GM23338 (cell line): ENCODE data around the gene PKHD1. TPM values are rescaled to one million over a fixed set of nuclear protein-coding genes. Genes with fewer than 3 reads are reported as not detected.
A peak's percentile ranks its signal among the peaks of the same experiment; 100 is the strongest.

ENCODE experiments used
- ATAC-seq: fragments of 200-7000 bp; cut with Tn5 transposase; 3 replicates; pipeline ENCODE4 v1.9.1; 2020
- DNase-seq: peaks from one replicate; pipeline ENCODE4 v3.0.0-alpha.2; 2015; ENCODE audit warnings: low spot score
- H2AFZ ChIP-seq: fragments of 200-600 bp; sonication (generic); 2 replicates; pipeline ENCODE4 v1.8.0; 2016; ENCODE audit warnings: antibody characterized with exemption, mild to moderate bottlenecking, moderate library complexity
- H3F3A ChIP-seq: fragments of 200-600 bp; sonication (generic); replicated peaks from 2 replicates; pipeline ENCODE4 v1.8.0; 2017; ENCODE audit warnings: antibody characterized with exemption, mixed run types, low read depth
- H3K27ac ChIP-seq: fragments of 200-600 bp; sonication (generic); 2 replicates; pipeline ENCODE4 v1.6.1; 2016; ENCODE audit warnings: low read depth
- H3K27me3 ChIP-seq: fragments of 200-600 bp; sonication (generic); 2 replicates; pipeline ENCODE4 v1.8.0; 2016; ENCODE audit warnings: mild to moderate bottlenecking, mixed run types, moderate library complexity; ENCODE audit not compliant: insufficient read depth
- H3K36me3 ChIP-seq: fragments of 200-600 bp; sonication (generic); 2 replicates; pipeline ENCODE4 v1.8.0; 2016; ENCODE audit warnings: mild to moderate bottlenecking; ENCODE audit not compliant: insufficient read depth
- H3K4me1 ChIP-seq: fragments of 200-600 bp; sonication (generic); 2 replicates; pipeline ENCODE4 v1.8.0; 2016; ENCODE audit warnings: mild to moderate bottlenecking, moderate library complexity; ENCODE audit not compliant: insufficient read depth
- H3K4me2 ChIP-seq: fragments of 200-600 bp; sonication (generic); 2 replicates; pipeline ENCODE4 v1.7.1; 2017; ENCODE audit warnings: mixed run types
- H3K4me3 ChIP-seq: fragments of 200-600 bp; sonication (generic); 2 replicates; pipeline ENCODE4 v1.6.1; 2016; ENCODE audit warnings: mixed run types
- H3K79me2 ChIP-seq: fragments of 200-600 bp; sonication (generic); replicated peaks from 2 replicates; pipeline ENCODE4 v1.8.0; 2017; ENCODE audit warnings: mild to moderate bottlenecking; ENCODE audit not compliant: insufficient read depth
- H3K9me2 ChIP-seq: fragments of 200-600 bp; sonication (generic); 2 replicates; pipeline ENCODE4 v1.8.0; 2017; ENCODE audit not compliant: insufficient read depth
- H4K20me1 ChIP-seq: fragments of 200-600 bp; sonication (generic); replicated peaks from 2 replicates; pipeline ENCODE4 v1.8.0; 2017; ENCODE audit warnings: mild to moderate bottlenecking; ENCODE audit not compliant: insufficient read depth
- H3K27ac Mint-ChIP-seq: 2 replicates; pipeline ENCODE4 v1.8.0; 2020; ENCODE audit warnings: inconsistent platforms, mild to moderate bottlenecking, moderate library complexity, mixed read lengths
- H3K27me3 Mint-ChIP-seq: 3 replicates; pipeline ENCODE4 v1.8.0; 2022; ENCODE audit warnings: low read depth, mild to moderate bottlenecking, moderate library complexity, mixed read lengths, inconsistent platforms; ENCODE audit not compliant: insufficient read depth, poor library complexity
- H3K36me3 Mint-ChIP-seq: 3 replicates; pipeline ENCODE4 v1.8.0; 2021; ENCODE audit warnings: low read depth, mild to moderate bottlenecking, inconsistent platforms, moderate library complexity, mixed read lengths
- H3K4me1 Mint-ChIP-seq: 3 replicates; pipeline ENCODE4 v1.8.0; 2020; ENCODE audit warnings: mild to moderate bottlenecking, inconsistent platforms, mixed read lengths
- H3K4me3 Mint-ChIP-seq: 3 replicates; pipeline ENCODE4 v1.8.0; 2021; ENCODE audit warnings: moderate library complexity, mild to moderate bottlenecking, inconsistent platforms, mixed read lengths
- H3K9me3 Mint-ChIP-seq: 3 replicates; pipeline ENCODE4 v1.8.0; 2020; ENCODE audit warnings: moderate library complexity, mild to moderate bottlenecking, inconsistent platforms, mixed read lengths
- CREB1 ChIP-seq: fragments of 250-450 bp; sonication (Bioruptor Pico); IDR thresholded peaks from 2 replicates; pipeline ENCODE4 v1.5.0; 2020; ENCODE audit warnings: low read depth, mild to moderate bottlenecking, moderate library complexity
- CTCF ChIP-seq, 2 experiments: fragments of 200-600 bp in 1 of 2; sonication (generic) in 1 of 2; conservative IDR thresholded peaks; 2 replicates each; pipeline versions ENCODE4 v1.5.1 to v1.6.1; 2016 to 2017; ENCODE audit warnings: antibody characterized with exemption in 2 of 2, low read depth in 2 of 2, mild to moderate bottlenecking in 2 of 2, moderate library complexity in 1 of 2
- EZH2 ChIP-seq: fragments of 200-600 bp; sonication (generic); IDR thresholded peaks from one replicate; pipeline ENCODE4 v1.8.0; 2017; ENCODE audit warnings: antibody characterized with exemption, mild to moderate bottlenecking, low read depth; ENCODE audit not compliant: unreplicated experiment
- EZH2phosphoT487 ChIP-seq: fragments of 200-600 bp; sonication (generic); IDR thresholded peaks from one replicate; pipeline ENCODE4 v1.8.1; 2018; ENCODE audit warnings: antibody characterized with exemption; ENCODE audit not compliant: unreplicated experiment
- NANOG ChIP-seq: IDR thresholded peaks from 2 replicates; pipeline ENCODE4 v1.6.1; 2016; ENCODE audit warnings: antibody characterized with exemption, borderline replicate concordance
- ZNF331 ChIP-seq: fragments of 250-450 bp; sonication (Bioruptor Pico); IDR thresholded peaks from 2 replicates; pipeline ENCODE4 v1.5.0; 2020; ENCODE audit warnings: low read depth, mild to moderate bottlenecking, moderate library complexity
- ZNF462 ChIP-seq: fragments of 250-450 bp; sonication (Bioruptor Pico); IDR thresholded peaks from 2 replicates; pipeline ENCODE4 v1.5.0; 2020; ENCODE audit warnings: mild to moderate bottlenecking, moderate library complexity
- polyA plus RNA-seq: library from polyadenylated mRNA; unstranded; fragments of >200 nt; fragmentation: Nextera tagmentation; extraction: Ambion mirVana; gene quantifications from 2 replicates; pipeline ENCODE4 v1.2.1, GENCODE V29; 2016
- total RNA-seq: library from RNA; depleted of rRNA; stranded (reverse); fragments of >200 nt; shearing (Covaris generic); gene quantifications from 2 replicates; pipeline ENCODE4 v1.2.3, GENCODE V29; 2014

PKHD1 gene
- total and polyA plus RNA-seq, 2 experiments from 2014 or later: 0.03 to 0.07 TPM

- no peaks in the 10 kb centered on the region for H3K4me1 ChIP-seq
- H4K20me1 ChIP-seq: no peaks in the 10 kb centered on the region
- H3K27ac Mint-ChIP-seq: no peak overlapping the region
- no peaks in the 10 kb centered on the region for H3F3A ChIP-seq
- no peaks in the 10 kb centered on the region for H3K9me3 Mint-ChIP-seq
- H3K36me3 Mint-ChIP-seq: no peaks in the 10 kb centered on the region
- no peak overlapping the region for H3K27ac ChIP-seq
- H3K4me2 ChIP-seq: no peak overlapping the region
- no peaks in the 10 kb centered on the region for H3K4me1 Mint-ChIP-seq
- no peaks in the 10 kb centered on the region for H3K9me2 ChIP-seq
- H2AFZ ChIP-seq: no peak overlapping the region
- no peaks in the 10 kb centered on the region for H3K27me3 Mint-ChIP-seq
- no peaks in the 10 kb centered on the region for H3K79me2 ChIP-seq
- ATAC-seq (no peak), DNase-seq (no peak)
- no peak for TF ChIP-seq NANOG
- no peak for TF ChIP-seq ZNF462 (CRISPR knock-in tag)
- no peak for TF ChIP-seq ZNF331 (CRISPR knock-in tag)
- no peak for TF ChIP-seq EZH2phosphoT487
- TF ChIP-seq CREB1 (CRISPR knock-in tag): no peak
- TF ChIP-seq EZH2: no peak
- no peaks in the 10 kb centered on the region for H3K36me3 ChIP-seq
- no peak overlapping the region for H3K4me3 Mint-ChIP-seq
- H3K27me3 ChIP-seq: no peaks in the 10 kb centered on the region
- no peak overlapping the region for H3K4me3 ChIP-seq
Measured at GRCh38 chr6:51684603-51685002, 402.8 kb downstream of the PKHD1 start.

- Histone ChIP-seq H3K4me1 (no peaks in the 10 kb centered on the region), H3K4me3 (no peak overlapping the region), H2AFZ (no peak overlapping the region), H3K27ac (no peak overlapping the region), H3K4me2 (no peak overlapping the region), H3F3A (no peaks in the 10 kb centered on the region), H3K36me3 (no peaks in the 10 kb centered on the region), H4K20me1 (no peaks in the 10 kb centered on the region), H3K9me2 (no peaks in the 10 kb centered on the region), H3K79me2 (no peaks in the 10 kb centered on the region), H3K27me3 (no peaks in the 10 kb centered on the region)
- DNase-seq: peak; percentile 15
- Mint-ChIP-seq H3K27ac (no peak overlapping the region), H3K27me3 (no peaks in the 10 kb centered on the region), H3K4me3 (no peak overlapping the region), H3K36me3 (no peaks in the 10 kb centered on the region), H3K4me1 (no peaks in the 10 kb centered on the region), H3K9me3 (no peaks in the 10 kb centered on the region)
- ATAC-seq: no peak
- TF ChIP-seq CTCF (conservative IDR thresholded peaks at IDR 0.05; ENCODE audit: low read depth in 2 of 2): peak in 1 of 2 experiments; percentile 39; a peak in 1 of 4 replicates
- no peak for TF ChIP-seq NANOG
Measured at GRCh38 chr6:51684038-51684437, 403.4 kb downstream of the PKHD1 start.
